Stomach (tissue), 9 donors: ENCODE data around the gene TOX2. TPM values are rescaled to one million over a fixed set of nuclear protein-coding genes. Genes with fewer than 3 reads are reported as not detected.

Experiments used
- DNase-seq, 2 donors: peaks; one replicate each; pipeline versions ENCODE4 v3.0.0 to v3.0.0-alpha.2; 2013 to 2019
- H3K27ac ChIP-seq, 5 donors: fragments of 200-600 bp in 4 of 5; sonication (generic) in 4 of 5; one replicate each; pipeline ENCODE4 v1.5.1; 2013 to 2019; ENCODE audit warnings: mild to moderate bottlenecking in 1 of 5, moderate library complexity in 1 of 5
- H3K27me3 ChIP-seq, 3 donors: fragments of 200-600 bp; sonication (generic); one replicate each; pipeline ENCODE4 v1.5.1; 2017 to 2019; ENCODE audit warnings: mixed run types in 1 of 3
- H3K36me3 ChIP-seq, 4 donors: fragments of 200-600 bp; sonication (generic); 1 replicate in 3 of 4; 2 replicates in 1 of 4; pipeline ENCODE4 v1.5.1; 2016 to 2019
- H3K4me1 ChIP-seq, 4 donors: fragments of 200-600 bp; sonication (generic); one replicate each; pipeline ENCODE4 v1.5.1; 2016 to 2019
- H3K4me3 ChIP-seq, 4 donors: fragments of 200-600 bp; sonication (generic) in 3 of 4; one replicate each; pipeline ENCODE4 v1.5.1; 2016 to 2019; ENCODE audit warnings: mild to moderate bottlenecking in 1 of 4
- H3K9me3 ChIP-seq, 4 donors: fragments of 200-600 bp; sonication (generic); one replicate each; pipeline ENCODE4 v1.5.1; 2016 to 2019
- EP300 ChIP-seq: sonication (generic); formaldehyde crosslinking; IDR thresholded peaks from one replicate; pipeline ENCODE4 v1.6.1; 2017; ENCODE audit warnings: antibody characterized with exemption
- POLR2A ChIP-seq, 4 donors: fragments of 450-650 bp; IDR thresholded peaks; one replicate each; pipeline ENCODE4 v1.6.1; 2016; ENCODE audit warnings: antibody characterized with exemption in 4 of 4, control low read depth in 2 of 4, mild to moderate bottlenecking in 1 of 4, moderate library complexity in 1 of 4
- POLR2AphosphoS5 ChIP-seq, 3 donors: sonication (generic); formaldehyde crosslinking; IDR thresholded peaks; one replicate each; pipeline ENCODE4 v1.6.1; 2016; ENCODE audit warnings: antibody characterized with exemption in 3 of 3
- WGBS, 5 donors: extraction: QIAGEN DNeasy Blood & Tissue Kit in 3 of 5; methylation state at CpG; one replicate each; pipeline versions ENCODE4 v1.1.5 to v1.1.7; 2013 to 2018; 5-methylcytosine and 5-hydroxymethylcytosine counted together
- intact Hi-C: fragments of 100-400 bp; cut with DNase I; formaldehyde crosslinking; loops from one replicate; pipeline ENCODE4 v1.15.1; 2023; ENCODE audit warnings: low total_unique reads
- polyA plus RNA-seq, 3 donors: library from polyadenylated mRNA; stranded (reverse); fragments of 200-250 nt; gene quantifications; one replicate each; pipeline ENCODE4 v1.2.3, GENCODE V29; 2013
- total RNA-seq, 5 donors: library from RNA; depleted of rRNA; stranded (reverse); fragments of >200 nt; gene quantifications; one replicate each; pipeline versions ENCODE4 v1.1.0 to v1.2.3, GENCODE V29; 2014 to 2016
- TF ChIP-seq, protein P1 (sequence below), 7 experiments: fragments of 450-650 bp in 4 of 7; fragments of 200-600 bp in 3 of 7; sonication (generic) in 3 of 7; IDR thresholded peaks; one replicate each; pipeline ENCODE4 v1.5.1; 2016 to 2019; ENCODE audit warnings: antibody characterized with exemption in 7 of 7, control low read depth in 2 of 7, mild to moderate bottlenecking in 1 of 7
- donor health status: healthy with polysubstance abuse.
- donor health status: Bipolar disorder and iron deficiency.
- donor health status: healthy.

TOX2 gene
- total and polyA plus RNA-seq, 8 donors, result 0.87 to 20.2 (median 7.0) TPM; not detected in 1

DNA sequence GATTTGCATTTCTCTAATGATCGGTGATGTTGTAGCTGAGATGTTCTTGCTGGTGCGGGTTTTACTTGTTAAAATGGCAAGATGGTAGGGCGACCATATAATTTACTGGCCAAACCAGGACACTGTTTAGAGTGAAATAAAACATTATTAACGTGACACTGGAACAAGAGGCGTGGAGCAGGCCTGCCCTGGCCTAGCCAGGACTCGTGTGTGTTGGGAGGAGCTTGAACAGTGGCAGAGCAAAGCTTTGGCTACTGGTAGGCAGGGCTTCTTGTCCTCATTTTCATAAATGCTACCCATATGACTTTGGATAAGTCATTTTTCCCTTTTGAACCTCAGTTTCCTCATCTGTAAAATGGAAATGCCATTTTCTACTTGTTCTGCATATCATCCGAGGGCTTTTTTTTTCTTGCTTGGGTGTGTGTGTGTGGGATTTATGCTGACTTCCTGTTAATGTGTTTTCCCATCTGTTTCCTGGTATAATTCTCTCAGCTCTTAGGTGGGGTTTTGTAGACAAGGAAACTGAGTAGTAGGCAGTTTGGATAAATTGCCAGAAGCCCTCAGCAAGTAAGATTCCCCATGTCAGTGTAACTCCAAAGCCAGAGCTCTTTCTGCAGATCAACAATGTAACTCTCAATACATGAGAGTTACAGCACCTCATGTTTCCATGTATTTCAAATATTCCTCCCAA, 81.7 kb downstream of the TOX2 start:
- Histone ChIP-seq H3K4me1 (no peaks in the 10 kb centered on the region), H3K4me3 (no peak overlapping the region), H3K27me3 (peaks cover 0 to 6% (median 0%) of the 10 kb centered on the region in 3 donors), H3K9me3 (no peaks in the 10 kb centered on the region), H3K27ac (no peak overlapping the region), H3K36me3 (no peaks in the 10 kb centered on the region)
- intact Hi-C loops, result no loop called here
- TF ChIP-seq, protein P1, sequence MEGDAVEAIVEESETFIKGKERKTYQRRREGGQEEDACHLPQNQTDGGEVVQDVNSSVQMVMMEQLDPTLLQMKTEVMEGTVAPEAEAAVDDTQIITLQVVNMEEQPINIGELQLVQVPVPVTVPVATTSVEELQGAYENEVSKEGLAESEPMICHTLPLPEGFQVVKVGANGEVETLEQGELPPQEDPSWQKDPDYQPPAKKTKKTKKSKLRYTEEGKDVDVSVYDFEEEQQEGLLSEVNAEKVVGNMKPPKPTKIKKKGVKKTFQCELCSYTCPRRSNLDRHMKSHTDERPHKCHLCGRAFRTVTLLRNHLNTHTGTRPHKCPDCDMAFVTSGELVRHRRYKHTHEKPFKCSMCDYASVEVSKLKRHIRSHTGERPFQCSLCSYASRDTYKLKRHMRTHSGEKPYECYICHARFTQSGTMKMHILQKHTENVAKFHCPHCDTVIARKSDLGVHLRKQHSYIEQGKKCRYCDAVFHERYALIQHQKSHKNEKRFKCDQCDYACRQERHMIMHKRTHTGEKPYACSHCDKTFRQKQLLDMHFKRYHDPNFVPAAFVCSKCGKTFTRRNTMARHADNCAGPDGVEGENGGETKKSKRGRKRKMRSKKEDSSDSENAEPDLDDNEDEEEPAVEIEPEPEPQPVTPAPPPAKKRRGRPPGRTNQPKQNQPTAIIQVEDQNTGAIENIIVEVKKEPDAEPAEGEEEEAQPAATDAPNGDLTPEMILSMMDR (IDR thresholded peaks at IDR 0.05), result no peak
- TF ChIP-seq POLR2A (IDR thresholded peaks at IDR 0.05) (no peak), EP300 (no peak), POLR2AphosphoS5 (IDR thresholded peaks at IDR 0.05) (no peak)
- DNase-seq, result no peak
- WGBS, 5 donors, result 77 to 86% (median 84%) methylated on average over 7 of the region's 7 CpGs

DNA sequence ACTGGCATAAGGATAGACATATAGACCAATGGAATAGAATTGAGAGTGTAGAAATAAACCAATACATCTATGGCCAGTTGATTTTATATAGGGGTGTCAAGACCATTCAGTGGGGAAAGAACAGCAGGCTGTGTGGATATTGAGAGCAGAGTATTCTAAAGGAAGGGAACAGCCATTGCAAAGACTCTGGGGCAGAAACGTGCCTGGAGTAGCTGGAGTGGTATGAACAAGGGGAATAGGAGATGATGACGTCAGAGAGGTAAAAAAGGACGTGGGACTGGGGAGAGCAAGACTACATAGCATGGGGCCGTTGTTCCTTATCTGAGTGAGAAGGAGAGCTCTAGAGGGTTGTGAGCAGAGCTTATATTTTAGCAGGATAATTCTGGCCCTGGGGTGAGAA, 85.2 kb downstream of the TOX2 start:
- no peak overlapping the region for H3K4me3 ChIP-seq
- peaks cover 0 to 2% (median 0%) of the 10 kb centered on the region in 3 donors for H3K27me3 ChIP-seq
- WGBS, 5 donors, result 57 to 72% (median 62%) methylated on average over 4 of the region's 4 CpGs
- intact Hi-C loops, result no loop called here
- H3K4me1 ChIP-seq, result no peaks in the 10 kb centered on the region
- TF ChIP-seq POLR2A (IDR thresholded peaks at IDR 0.05), result no peak
- no peak for TF ChIP-seq POLR2AphosphoS5 (IDR thresholded peaks at IDR 0.05)
- TF ChIP-seq, protein P1 (IDR thresholded peaks at IDR 0.05), result no peak
- no peak for TF ChIP-seq EP300
- no peak for DNase-seq
- no peaks in the 10 kb centered on the region for H3K9me3 ChIP-seq
- no peaks in the 10 kb centered on the region for H3K36me3 ChIP-seq
- H3K27ac ChIP-seq, result no peak overlapping the region

GRCh38 chr20:44001667-44002596, 87.3 kb downstream of the TOX2 start:
- no peak for DNase-seq
- H3K27me3 ChIP-seq, result no peaks in the 10 kb centered on the region
- TF ChIP-seq, protein P1 (IDR thresholded peaks at IDR 0.05), result no peak
- no peak for TF ChIP-seq POLR2A (IDR thresholded peaks at IDR 0.05)
- TF ChIP-seq POLR2AphosphoS5 (IDR thresholded peaks at IDR 0.05), result no peak
- no peak for TF ChIP-seq EP300
- WGBS, 5 donors, result 62 to 72% (median 67%) methylated on average over 6 of the region's 6 CpGs
- H3K36me3 ChIP-seq, result no peaks in the 10 kb centered on the region
- no peaks in the 10 kb centered on the region for H3K4me1 ChIP-seq
- H3K9me3 ChIP-seq, result no peaks in the 10 kb centered on the region
- no peak overlapping the region for H3K27ac ChIP-seq
- intact Hi-C loops, result no loop called here
- H3K4me3 ChIP-seq, result no peak overlapping the region

GRCh38 chr20:44002861-44003260, 88.2 kb downstream of the TOX2 start:
- Histone ChIP-seq H3K9me3 (no peaks in the 10 kb centered on the region), H3K36me3 (no peaks in the 10 kb centered on the region), H3K4me1 (no peaks in the 10 kb centered on the region), H3K4me3 (no peak overlapping the region), H3K27ac (no peak overlapping the region), H3K27me3 (no peaks in the 10 kb centered on the region)
- intact Hi-C loops, result no loop called here
- 86 to 100% (median 93%) methylated on average over 1 of the region's 1 CpG for WGBS, 5 donors
- no peak for DNase-seq
- TF ChIP-seq EP300, result no peak
- TF ChIP-seq, protein P1 (IDR thresholded peaks at IDR 0.05), result no peak
- TF ChIP-seq POLR2A (IDR thresholded peaks at IDR 0.05), result no peak
- no peak for TF ChIP-seq POLR2AphosphoS5 (IDR thresholded peaks at IDR 0.05)
